Dendritic cell treated with granulocyte-macrophage colony-stimulating factor and Interleukin-4, amounts not matched to agents 40 ng/mL and 50 ng/mL, for 4 days (primary cell): ENCODE data around the gene AK4.
A peak's percentile ranks its signal among the peaks of the same experiment; 100 is the strongest.
"Not testable (repeated sequence)": the region's sequence is repeated elsewhere in the genome, so short reads cannot be mapped to it uniquely, and the experiment has no call there.

Source experiments
- H3K27ac Mint-ChIP-seq: one replicate; pipeline ENCODE4 v1.8.0; 2022; ENCODE audit warnings: mild to moderate bottlenecking, mixed read lengths
- H3K27me3 Mint-ChIP-seq: one replicate; pipeline ENCODE4 v1.8.0; 2022; ENCODE audit warnings: mild to moderate bottlenecking, mixed read lengths
- H3K36me3 Mint-ChIP-seq: one replicate; pipeline ENCODE4 v1.8.0; 2022; ENCODE audit warnings: low read depth, mixed read lengths
- H3K4me1 Mint-ChIP-seq: one replicate; pipeline ENCODE4 v1.8.0; 2022; ENCODE audit warnings: low read depth, mixed read lengths
- H3K4me3 Mint-ChIP-seq: one replicate; pipeline ENCODE4 v1.8.0; 2022; ENCODE audit warnings: mild to moderate bottlenecking, moderate library complexity, mixed read lengths
- H3K9me3 Mint-ChIP-seq: one replicate; pipeline ENCODE4 v1.8.0; 2022; ENCODE audit warnings: mixed read lengths
- intact Hi-C: fragments of 100-400 bp; cut with micrococcal nuclease; formaldehyde crosslinking; loops from one replicate; pipeline ENCODE4 v1.15.0; 2022

The AK4 gene

DNA sequence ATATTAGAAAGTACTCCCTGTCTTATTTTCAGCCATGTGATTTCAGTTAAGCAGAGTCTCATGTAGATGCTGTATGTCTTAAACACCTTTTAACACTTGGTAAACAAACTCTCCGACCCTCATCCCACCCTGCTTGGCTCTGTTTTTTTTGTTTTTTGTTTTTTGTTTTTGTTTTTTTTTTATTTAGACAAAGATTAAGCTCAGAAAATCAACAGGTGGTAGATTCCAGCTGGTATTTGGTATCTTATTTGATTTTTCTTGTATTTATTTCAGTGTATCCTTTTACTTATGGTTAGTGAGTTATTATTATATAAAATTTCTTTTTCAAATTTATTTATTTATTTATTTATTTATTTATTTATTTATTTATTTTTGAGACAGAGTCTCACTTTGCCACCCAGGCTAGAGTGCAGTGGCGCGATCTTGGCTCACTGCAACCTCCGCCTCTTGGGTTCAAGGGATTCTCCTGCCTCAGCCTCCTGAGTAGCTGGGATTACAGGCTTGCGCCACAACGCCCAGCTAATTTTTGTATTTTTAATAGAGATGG is 4.8 kb upstream of the AK4 start:
- H3K27ac Mint-ChIP-seq, H3K4me1 Mint-ChIP-seq, H3K36me3 Mint-ChIP-seq, H3K4me3 Mint-ChIP-seq, intact Hi-C loops, H3K9me3 Mint-ChIP-seq: not testable (repeated sequence)
- peaks cover 16% of the 10 kb centered on the region for H3K27me3 Mint-ChIP-seq

- H3K4me1 Mint-ChIP-seq = peaks cover 21% of the 10 kb centered on the region
- no peaks in the 10 kb centered on the region for H3K9me3 Mint-ChIP-seq
- peaks cover 20% of the 10 kb centered on the region for H3K27me3 Mint-ChIP-seq
- intact Hi-C loops = no loop called here
- peaks cover 15% of the 10 kb centered on the region for H3K36me3 Mint-ChIP-seq
- peak overlapping the region; percentile 87 for H3K4me3 Mint-ChIP-seq
- peak overlapping the region; percentile 73 for H3K27ac Mint-ChIP-seq
These were observed 1.0 kb upstream of the AK4 start for GRCh38 chr1:65146908-65147423.

DNA sequence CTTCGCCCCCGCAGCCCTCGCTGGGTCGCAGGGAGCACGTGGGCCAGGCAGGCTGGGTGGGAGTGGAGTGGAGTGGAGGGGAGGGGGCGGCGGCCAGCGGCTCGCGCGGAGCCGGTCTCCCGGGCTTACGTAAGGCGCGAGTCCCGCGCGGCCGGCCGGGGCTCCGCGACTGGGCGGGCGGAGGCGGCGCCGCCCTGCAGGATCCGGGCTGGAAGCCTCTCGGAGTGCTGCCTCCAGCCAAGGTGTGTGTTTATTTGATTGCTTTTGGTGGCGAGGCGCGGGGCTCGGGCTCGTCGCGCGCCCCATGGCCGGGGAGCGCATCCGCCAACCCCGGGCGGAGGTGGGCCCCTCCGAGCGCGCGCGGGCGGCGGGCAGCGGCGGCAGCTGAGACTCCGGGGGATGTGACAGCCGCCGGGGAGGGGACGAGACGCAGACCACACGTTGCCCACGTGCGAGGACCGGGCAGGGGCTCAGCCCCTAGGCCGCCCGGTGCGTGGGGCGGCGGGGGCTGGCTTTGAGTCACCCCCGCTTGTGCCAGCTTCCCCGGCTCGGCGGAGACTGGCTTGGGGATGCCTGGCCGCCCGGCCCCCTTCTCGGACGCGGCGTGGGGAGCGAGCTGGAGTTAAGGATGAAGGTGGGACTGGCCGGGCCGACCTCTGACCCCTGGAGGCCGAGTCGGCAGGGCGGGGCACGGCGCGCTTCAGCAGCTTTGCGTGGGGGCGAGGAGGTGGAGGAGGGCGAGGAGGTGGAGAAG is 402 bp upstream of the AK4 start:
- Mint-ChIP-seq H3K36me3 (peaks cover 15% of the 10 kb centered on the region), H3K4me3 (peak overlapping the region; percentile 87), H3K9me3 (no peaks in the 10 kb centered on the region), H3K4me1 (peaks cover 21% of the 10 kb centered on the region), H3K27me3 (peaks cover 20% of the 10 kb centered on the region), H3K27ac (peak overlapping the region; percentile 73)
- intact Hi-C loops = loop anchor here (2.0 kb wide), 2 partner anchors 15 to 61 kb away; no protein-coding TSS in a partner anchor

GRCh38 chr1:65148548-65149350 is 746 bp downstream of the AK4 start:
- Mint-ChIP-seq H3K27me3 (peaks cover 20% of the 10 kb centered on the region), H3K36me3 (peaks cover 15% of the 10 kb centered on the region), H3K27ac (peak overlapping the region; percentile 73), H3K9me3 (no peaks in the 10 kb centered on the region), H3K4me3 (peak overlapping the region; percentile 87), H3K4me1 (peaks cover 24% of the 10 kb centered on the region)
- intact Hi-C loops = loop anchor here (2.0 kb wide), 2 partner anchors 14 to 60 kb away; no protein-coding TSS in a partner anchor

- Mint-ChIP-seq H3K4me3 (peak overlapping the region; percentile 87), H3K9me3 (no peaks in the 10 kb centered on the region), H3K27ac (peak overlapping the region; percentile 73), H3K36me3 (peaks cover 15% of the 10 kb centered on the region), H3K4me1 (peaks cover 28% of the 10 kb centered on the region), H3K27me3 (peaks cover 20% of the 10 kb centered on the region)
- intact Hi-C loops = loop anchor here (2.0 kb wide), 2 partner anchors 13 to 59 kb away; no protein-coding TSS in a partner anchor
These were observed 1.5 kb downstream of the AK4 start for GRCh38 chr1:65149351-65150107.

GRCh38 chr1:65150108-65150463 is 2.1 kb downstream of the AK4 start:
- H3K9me3 Mint-ChIP-seq = no peaks in the 10 kb centered on the region
- H3K36me3 Mint-ChIP-seq = peaks cover 15% of the 10 kb centered on the region
- peaks cover 20% of the 10 kb centered on the region for H3K27me3 Mint-ChIP-seq
- peaks cover 28% of the 10 kb centered on the region for H3K4me1 Mint-ChIP-seq
- intact Hi-C loops = no loop called here
- no peak overlapping the region for H3K4me3 Mint-ChIP-seq
- H3K27ac Mint-ChIP-seq = no peak overlapping the region

GRCh38 chr1:65150583-65151263 is 2.7 kb downstream of the AK4 start:
- Mint-ChIP-seq H3K27ac (no peak overlapping the region), H3K9me3 (no peaks in the 10 kb centered on the region), H3K4me3 (no peak overlapping the region), H3K36me3 (peaks cover 15% of the 10 kb centered on the region), H3K27me3 (peaks cover 17% of the 10 kb centered on the region), H3K4me1 (peaks cover 28% of the 10 kb centered on the region)
- intact Hi-C loops = no loop called here

DNA sequence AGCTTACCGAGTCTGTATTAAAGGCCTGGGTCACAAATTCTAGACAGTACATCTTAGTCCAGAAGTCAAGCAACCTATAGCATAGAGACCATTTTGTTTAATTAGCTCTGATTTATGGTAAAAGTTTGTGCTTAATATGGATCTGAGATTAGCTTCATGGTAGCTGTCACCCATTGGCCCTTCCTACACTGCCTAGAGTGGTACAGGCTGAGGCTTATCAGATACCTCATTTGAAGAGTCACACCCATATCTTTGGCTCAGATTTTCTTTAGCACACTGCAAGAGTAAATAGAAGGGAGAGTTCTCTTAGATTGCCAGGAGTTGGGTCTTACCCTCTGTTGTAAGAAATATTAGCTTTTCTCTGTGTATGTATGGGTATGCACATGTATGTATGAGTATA is 3.6 kb downstream of the AK4 start:
- intact Hi-C loops = loop anchor here (2.0 kb wide), 1 partner anchor 85 kb away; no protein-coding TSS in a partner anchor
- H3K4me3 Mint-ChIP-seq = no peak overlapping the region
- no peak overlapping the region for H3K27ac Mint-ChIP-seq
- no peaks in the 10 kb centered on the region for H3K9me3 Mint-ChIP-seq
- peaks cover 15% of the 10 kb centered on the region for H3K36me3 Mint-ChIP-seq
- peaks cover 10% of the 10 kb centered on the region for H3K27me3 Mint-ChIP-seq
- peaks cover 28% of the 10 kb centered on the region for H3K4me1 Mint-ChIP-seq

- intact Hi-C loops = loop anchor here (2.0 kb wide), 1 partner anchor 87 kb away; no protein-coding TSS in a partner anchor
- H3K4me1 Mint-ChIP-seq = peaks cover 36% of the 10 kb centered on the region
- H3K9me3 Mint-ChIP-seq = no peaks in the 10 kb centered on the region
- no peak overlapping the region for H3K27ac Mint-ChIP-seq
- peaks cover 5% of the 10 kb centered on the region for H3K36me3 Mint-ChIP-seq
- H3K27me3 Mint-ChIP-seq = peaks cover 4% of the 10 kb centered on the region
- H3K4me3 Mint-ChIP-seq = no peak overlapping the region
These were observed 5.6 kb downstream of the AK4 start for GRCh38 chr1:65153635-65154034.

GRCh38 chr1:65156910-65157545 is 9.0 kb downstream of the AK4 start:
- H3K27me3 Mint-ChIP-seq = no peaks in the 10 kb centered on the region

DNA sequence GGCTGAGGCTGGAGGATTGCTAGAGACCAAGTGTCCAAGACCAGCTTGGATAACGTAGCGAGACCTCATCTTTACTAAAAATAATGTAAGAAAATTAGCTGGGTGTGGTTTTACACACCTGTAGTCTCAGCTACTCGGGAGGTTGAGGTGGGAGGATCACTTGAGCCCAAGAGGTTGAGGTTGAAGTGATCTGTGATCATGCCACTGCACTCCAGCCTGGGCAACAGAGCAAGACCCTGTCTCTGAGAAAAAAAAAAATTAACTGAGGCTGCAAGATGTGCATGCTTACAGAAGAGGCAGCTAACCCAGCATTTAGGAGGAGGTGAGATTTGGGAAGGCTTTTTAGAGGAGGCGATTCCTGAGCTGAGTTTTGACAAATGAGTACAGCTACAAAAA is 9.5 kb downstream of the AK4 start:
- Mint-ChIP-seq H3K27me3 (no peaks in the 10 kb centered on the region), H3K27ac (no peak overlapping the region), H3K9me3 (no peaks in the 10 kb centered on the region)

More at GRCh38 chr1:65156910-65157545, 9.0 kb downstream of the AK4 start:
- Mint-ChIP-seq H3K4me3 (no peak overlapping the region), H3K27ac (no peak overlapping the region), H3K4me1 (peaks cover 31% of the 10 kb centered on the region), H3K36me3 (no peaks in the 10 kb centered on the region), H3K9me3 (no peaks in the 10 kb centered on the region)
- intact Hi-C loops = no loop called here

GRCh38 chr1:65159291-65159688 is 11.3 kb downstream of the AK4 start:
- H3K9me3 Mint-ChIP-seq, H3K27me3 Mint-ChIP-seq, H3K36me3 Mint-ChIP-seq, H3K4me3 Mint-ChIP-seq, intact Hi-C loops, H3K27ac Mint-ChIP-seq: not testable (repeated sequence)
- peaks cover 46% of the 10 kb centered on the region for H3K4me1 Mint-ChIP-seq

More for the DNA sequence above, 9.5 kb downstream of the AK4 start:
- peaks cover 36% of the 10 kb centered on the region for H3K4me1 Mint-ChIP-seq
- no peaks in the 10 kb centered on the region for H3K36me3 Mint-ChIP-seq
- intact Hi-C loops = no loop called here
- H3K4me3 Mint-ChIP-seq = no peak overlapping the region
